ENCODE measurements around the gene RAB11FIP4.

RAB11FIP4 gene

GRCh38 chr17:31387438-31387837 lies 4.0 kb upstream of the RAB11FIP4 start:
- DNase-seq, result no peak

- no peak for DNase-seq
Observed at GRCh38 chr17:31388351-31388750, 3.1 kb upstream of the RAB11FIP4 start.

- peak; percentile 15 for DNase-seq
Observed at GRCh38 chr17:31388770-31389656, 2.5 kb upstream of the RAB11FIP4 start.

- DNase-seq, result no peak
Observed at GRCh38 chr17:31389657-31390381, 1.7 kb upstream of the RAB11FIP4 start.

GRCh38 chr17:31390426-31390747 lies 1.1 kb upstream of the RAB11FIP4 start:
- DNase-seq, result no peak

DNA sequence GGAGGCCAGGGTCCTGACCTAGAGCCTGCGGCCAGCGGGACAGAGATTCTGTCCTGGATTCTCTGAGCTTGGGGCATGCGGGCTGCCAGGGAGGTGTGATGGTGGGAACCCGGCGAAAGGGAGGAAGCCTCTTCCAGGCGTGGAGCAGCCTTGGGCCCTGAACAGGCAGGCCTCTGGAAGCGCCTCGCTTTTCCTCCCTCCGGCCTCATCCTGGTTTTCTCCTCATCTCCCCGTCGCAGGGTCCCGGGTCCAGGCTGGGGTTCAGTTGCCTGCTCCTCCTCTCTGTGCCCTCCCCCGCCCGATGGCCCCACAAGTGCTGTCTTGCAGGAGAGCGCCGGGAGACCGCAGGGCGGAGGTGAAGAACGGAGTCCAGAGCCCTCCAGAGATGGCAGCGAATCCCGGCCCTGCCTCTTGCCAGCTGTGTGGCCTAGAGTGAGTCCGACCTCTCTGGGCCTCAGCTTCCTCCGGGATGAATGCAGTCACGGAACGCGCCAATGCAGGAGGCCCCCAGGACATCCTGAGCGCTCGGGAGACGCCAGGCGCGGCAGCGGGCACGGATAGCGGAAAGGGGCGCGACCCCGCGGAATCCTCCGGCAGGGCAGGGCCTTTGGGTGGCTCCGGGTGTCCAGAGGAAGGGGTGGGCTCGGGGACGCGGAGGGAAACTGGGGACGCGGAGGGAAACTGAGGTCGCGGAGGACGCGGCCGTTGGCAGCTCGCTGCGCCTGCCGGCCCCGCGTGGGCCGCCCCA lies 553 bp upstream of the RAB11FIP4 start:
- no peak for DNase-seq

- DNase-seq, result no peak
Observed at GRCh38 chr17:31392002-31392855, 754 bp downstream of the RAB11FIP4 start.

GRCh38 chr17:31392856-31393748 lies 1.6 kb downstream of the RAB11FIP4 start:
- DNase-seq, result no peak

GRCh38 chr17:31393749-31394146 lies 2.3 kb downstream of the RAB11FIP4 start:
- DNase-seq, result no peak

GRCh38 chr17:31394544-31394943 lies 3.1 kb downstream of the RAB11FIP4 start:
- peak; percentile 76 for DNase-seq

- DNase-seq, result no peak
Observed at GRCh38 chr17:31397256-31397939, 5.9 kb downstream of the RAB11FIP4 start.

DNA sequence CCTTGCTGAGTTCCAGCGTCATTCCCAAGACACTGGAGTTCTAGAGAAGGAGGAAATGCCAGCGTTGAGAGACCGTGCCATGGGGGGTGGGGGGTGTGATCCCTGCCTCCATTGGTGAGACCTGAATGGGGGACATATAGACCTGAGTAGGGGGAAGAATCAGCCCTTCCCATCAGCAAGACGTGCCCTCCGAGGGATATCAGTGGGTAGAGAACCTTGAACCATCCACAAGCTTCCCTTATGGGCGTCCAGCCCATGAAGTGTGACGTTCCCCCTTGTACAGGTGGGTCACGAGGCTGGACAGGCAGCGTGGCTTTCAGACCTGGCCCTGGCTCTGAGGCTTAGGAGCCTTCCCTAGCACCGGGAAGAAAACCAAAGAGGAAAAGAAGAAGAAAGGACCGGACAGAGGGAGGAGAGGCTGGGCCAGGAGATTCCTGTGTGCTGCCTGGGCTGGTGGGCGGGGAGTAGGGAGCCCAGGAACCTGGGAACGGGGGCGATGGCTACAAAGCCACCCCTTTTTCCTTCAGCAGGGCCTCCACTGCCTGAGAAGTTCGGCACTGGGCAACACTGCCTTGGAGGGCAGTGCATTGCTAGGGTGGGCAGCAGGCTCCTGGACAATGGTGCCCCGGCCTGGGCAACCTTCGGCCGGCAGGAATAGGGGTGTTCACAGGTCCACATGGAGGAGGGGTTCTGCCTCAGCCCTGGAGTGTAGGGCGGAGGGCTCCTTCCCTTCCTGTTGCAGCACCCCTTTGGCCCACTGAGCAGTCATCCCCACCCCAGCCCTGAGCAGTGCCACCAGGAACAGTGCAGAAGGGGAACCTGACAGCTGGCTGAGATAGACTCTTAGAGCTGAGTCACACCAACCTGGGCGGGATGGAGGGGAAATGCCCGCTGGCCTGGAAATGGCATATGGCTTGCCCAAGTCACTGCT lies 7.2 kb downstream of the RAB11FIP4 start:
- no peak for DNase-seq

DNA sequence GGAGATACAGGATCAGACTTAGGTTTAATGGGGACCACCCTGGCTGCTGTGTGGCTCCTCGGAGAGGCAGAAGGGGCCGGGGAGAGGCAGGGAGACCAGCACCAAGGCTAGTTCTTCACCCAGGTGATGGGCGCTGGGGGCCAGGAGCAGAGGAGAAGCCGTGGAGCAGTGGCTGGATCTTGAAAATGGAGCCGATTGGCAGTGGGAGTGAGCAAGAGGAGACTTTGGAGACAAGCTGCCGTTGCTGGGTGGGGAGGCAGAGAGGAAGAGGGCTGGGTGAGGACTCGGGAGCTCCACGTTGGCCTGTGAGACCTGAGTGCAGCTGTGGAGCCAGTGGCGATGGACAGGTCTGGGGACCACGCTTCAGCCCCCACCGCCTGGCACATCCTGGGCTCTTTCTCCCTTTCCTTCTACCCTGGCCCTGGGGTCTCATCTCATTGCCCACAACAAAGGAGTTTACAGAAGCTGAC lies 9.0 kb downstream of the RAB11FIP4 start:
- DNase-seq, result no peak

- DNase-seq, result no peak
Observed at GRCh38 chr17:31401456-31402254, 10.2 kb downstream of the RAB11FIP4 start.

DNA sequence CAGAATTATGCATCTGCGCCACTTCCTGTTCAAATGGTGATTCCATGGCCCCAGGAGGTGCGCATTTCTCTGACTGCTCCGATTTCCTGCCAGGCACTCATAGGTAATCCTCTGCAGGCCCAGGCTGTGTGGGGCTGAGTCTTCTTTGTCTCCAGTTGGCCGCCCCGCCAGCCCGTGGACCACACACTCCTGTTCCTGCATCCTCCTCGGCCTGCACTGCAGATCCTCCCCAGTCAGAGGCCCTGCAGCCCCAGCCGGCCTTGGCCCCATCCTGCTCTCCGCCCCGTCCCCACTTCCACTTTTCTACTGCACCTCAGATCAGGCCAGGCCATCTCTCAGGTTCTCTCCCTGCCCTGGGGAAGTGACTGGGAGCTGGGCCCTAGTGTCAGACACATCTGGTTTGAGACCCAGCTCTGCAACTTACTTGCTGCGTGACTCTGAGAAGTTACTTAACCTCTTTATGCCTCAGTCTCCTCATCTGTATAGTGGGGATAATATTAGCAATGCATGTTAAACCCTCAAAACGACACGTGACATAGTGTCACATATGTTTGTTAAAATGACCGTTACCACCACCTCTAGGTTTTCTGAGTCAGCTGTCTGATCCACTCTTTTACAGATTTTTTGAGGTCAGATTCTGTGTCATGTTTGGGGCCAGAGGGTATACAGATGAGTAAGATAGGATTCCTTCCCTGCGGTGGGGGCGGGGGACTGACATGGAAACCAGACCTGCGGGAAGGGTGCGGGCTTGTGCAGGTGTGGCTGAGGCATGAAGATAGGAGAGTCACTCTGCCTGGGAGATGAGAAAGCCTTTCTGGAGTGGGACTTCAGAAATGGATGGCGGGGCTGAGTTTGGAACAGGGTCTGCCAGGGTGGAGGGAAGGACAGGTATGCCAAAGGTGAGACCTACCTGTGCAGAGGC lies 12.8 kb downstream of the RAB11FIP4 start:
- DNase-seq, result no peak

- DNase-seq, result no peak
Observed at GRCh38 chr17:31405890-31406371, 14.5 kb downstream of the RAB11FIP4 start.

DNA sequence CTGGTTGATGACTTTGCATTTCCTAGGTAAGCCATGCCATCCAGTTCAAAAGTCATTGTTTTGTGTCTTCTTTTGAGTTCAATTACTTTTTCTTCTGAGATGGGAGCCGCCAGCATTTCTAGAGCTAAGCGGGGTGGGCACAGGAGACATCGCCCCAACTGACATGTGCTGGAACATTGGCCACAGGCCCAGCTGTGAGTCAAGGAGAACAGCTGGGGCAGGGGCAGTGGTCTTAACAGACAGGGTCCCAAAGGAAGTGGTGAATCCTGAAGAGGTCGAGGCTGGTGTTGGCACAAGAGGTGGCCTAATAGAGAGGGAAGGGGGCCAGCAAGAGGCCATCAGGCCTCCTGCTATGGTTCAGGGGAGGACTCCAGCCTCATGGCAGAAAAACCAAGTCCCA lies 17.1 kb downstream of the RAB11FIP4 start:
- no peak for DNase-seq

Data from fibroblast of upper back skin (primary cell).